IMR-90 (cell line): ENCODE data around the gene UGT2B15. TPM values are rescaled to one million over a fixed set of nuclear protein-coding genes. Genes with fewer than 3 reads are reported as not detected.
"Not testable (repeated sequence)": the region's sequence is repeated elsewhere in the genome, so short reads cannot be mapped to it uniquely, and the experiment has no call there.

Source experiments
- ATAC-seq: fragments of 200-7000 bp; cut with Tn5 transposase; 2 replicates; pipeline ENCODE4 v1.9.1; 2020; ENCODE audit warnings: low read depth, mild to moderate bottlenecking, moderate library complexity
- Bru-seq: library from RNA; stranded (reverse); fragments of 400-500 nt; gene quantifications from one replicate; lab custom pipeline; 2021; lab: Mats Ljungman, UMichigan
- BruChase-seq, 2 experiments: library from RNA; stranded (reverse); fragments of 400-500 nt; gene quantifications; one replicate each; lab custom pipeline; 2021; lab: Mats Ljungman, UMichigan
- BruUV-seq: library from RNA; stranded (reverse); fragments of 400-500 nt; replicated peaks from 2 replicates; lab custom pipeline; 2021; lab: Mats Ljungman, UMichigan
- CTCF ChIA-PET: fragments of 300-600 bp; formaldehyde crosslinking; extraction: SDS; loops from one replicate; lab custom pipeline; 2021; ENCODE audit warnings: antibody characterized with exemption; lab: Yijun Ruan, JAX
- POLR2A ChIA-PET: fragments of 300-600 bp; sonication (Branson Sonifier 250); formaldehyde crosslinking; loops from one replicate; lab custom pipeline; 2022; ENCODE audit warnings: antibody characterized with exemption; ENCODE audit not compliant: unreplicated experiment; lab: Charles Lee
- DNase-seq: peaks from one replicate; pipeline ENCODE4 v3.0.0; 2013
- H2AFZ ChIP-seq: replicated peaks from 2 replicates; pipeline ENCODE3; 2013; ENCODE audit warnings: low read length, mild to moderate bottlenecking; ENCODE audit not compliant: poor library complexity
- H2AK5ac ChIP-seq: 2 replicates; pipeline ENCODE4 v1.6.1; 2013; ENCODE audit warnings: low read depth, low read length, inconsistent platforms
- H2AK9ac ChIP-seq: replicated peaks from 2 replicates; pipeline ENCODE3; 2013; ENCODE audit warnings: mild to moderate bottlenecking, low read depth, low read length, moderate library complexity; ENCODE audit not compliant: poor library complexity
- H2BK120ac ChIP-seq: 2 replicates; pipeline ENCODE4 v1.6.1; 2013; ENCODE audit warnings: low read depth, low read length, inconsistent platforms
- H2BK15ac ChIP-seq: 3 replicates; pipeline ENCODE4 v1.6.1; 2013; ENCODE audit warnings: low read depth, low read length, inconsistent platforms
- H2BK20ac ChIP-seq: 2 replicates; pipeline ENCODE4 v1.6.1; 2013; ENCODE audit warnings: low read depth, mild to moderate bottlenecking, inconsistent platforms, low read length, moderate library complexity
- H2BK5ac ChIP-seq: 2 replicates; pipeline ENCODE4 v1.6.1; 2013; ENCODE audit warnings: mild to moderate bottlenecking, low read depth, low read length, inconsistent platforms; ENCODE audit not compliant: poor library complexity, severe bottlenecking
- H3K14ac ChIP-seq: replicated peaks from 2 replicates; pipeline ENCODE4 v1.6.1; 2013; ENCODE audit warnings: low read depth, low read length, inconsistent platforms
- H3K18ac ChIP-seq: 2 replicates; pipeline ENCODE4 v1.6.1; 2013; ENCODE audit warnings: low read depth, low read length, control low read depth
- H3K23ac ChIP-seq: 2 replicates; pipeline ENCODE4 v1.6.1; 2013; ENCODE audit warnings: low read depth, low read length, inconsistent platforms
- H3K27ac ChIP-seq: 2 replicates; pipeline ENCODE4 v1.5.1; 2013; ENCODE audit warnings: mild to moderate bottlenecking, control low read depth, low read length; ENCODE audit not compliant: insufficient read depth
- H3K27me3 ChIP-seq: 2 replicates; pipeline ENCODE4 v1.6.1; 2013; ENCODE audit warnings: low read length; ENCODE audit not compliant: control insufficient read depth, insufficient read depth
- H3K36me3 ChIP-seq: 2 replicates; pipeline ENCODE4 v1.6.1; 2013; ENCODE audit warnings: low read length, mixed read lengths; ENCODE audit not compliant: control insufficient read depth, insufficient read depth
- H3K4ac ChIP-seq: 2 replicates; pipeline ENCODE4 v1.6.1; 2013; ENCODE audit warnings: low read depth, low read length, inconsistent platforms
- H3K4me1 ChIP-seq: 2 replicates; pipeline ENCODE4 v1.6.1; 2013; ENCODE audit warnings: low read length, mixed read lengths; ENCODE audit not compliant: control insufficient read depth, insufficient read depth
- H3K4me2 ChIP-seq: 2 replicates; pipeline ENCODE4 v1.6.1; 2013; ENCODE audit warnings: low read depth, mild to moderate bottlenecking, control low read depth, low read length, moderate library complexity
- H3K4me3 ChIP-seq: 2 replicates; pipeline ENCODE4 v1.5.1; 2013; ENCODE audit warnings: low read depth, mild to moderate bottlenecking, control low read depth, low read length, moderate library complexity; ENCODE audit not compliant: insufficient read depth
- H3K56ac ChIP-seq: 2 replicates; pipeline ENCODE4 v1.6.1; 2013; ENCODE audit warnings: low read length, inconsistent platforms; ENCODE audit not compliant: insufficient read depth; ENCODE audit errors: extremely low read depth
- H3K79me1 ChIP-seq, 2 experiments: 2 replicates each; pipeline ENCODE4 v1.6.1; 2013; ENCODE audit warnings: low read length in 2 of 2, inconsistent platforms in 1 of 2, low read depth in 1 of 2
- H3K9ac ChIP-seq: 2 replicates; pipeline ENCODE4 v1.6.1; 2013; ENCODE audit warnings: low read depth, low read length, control low read depth
- H3K9me1 ChIP-seq: 2 replicates; pipeline ENCODE4 v1.6.1; 2013; ENCODE audit warnings: low read length, inconsistent platforms; ENCODE audit not compliant: insufficient read depth
- H3K9me3 ChIP-seq: 2 replicates; pipeline ENCODE4 v1.6.1; 2013; ENCODE audit warnings: low read length; ENCODE audit not compliant: control insufficient read depth, insufficient read depth
- H4K20me1 ChIP-seq: 2 replicates; pipeline ENCODE4 v1.6.1; 2013; ENCODE audit warnings: low read length, inconsistent platforms; ENCODE audit not compliant: insufficient read depth
- H4K5ac ChIP-seq: 2 replicates; pipeline ENCODE4 v1.6.1; 2013; ENCODE audit warnings: mild to moderate bottlenecking, low read depth, low read length, control low read depth
- H4K8ac ChIP-seq, 2 experiments: 2 replicates each; pipeline ENCODE4 v1.6.1; 2013; ENCODE audit warnings: low read depth in 2 of 2, low read length in 2 of 2, control low read depth in 1 of 2, inconsistent platforms in 1 of 2
- H4K91ac ChIP-seq: 2 replicates; pipeline ENCODE4 v1.6.1; 2013; ENCODE audit warnings: low read depth, low read length, inconsistent platforms; ENCODE audit not compliant: insufficient read depth
- WGBS, 2 experiments: methylation state at CpG; one replicate each; pipeline versions ENCODE4 v1.1.5 to v1.1.7; 2013; ENCODE audit warnings: missing lambda C conversion rate in 2 of 2; ENCODE audit not compliant: insufficient read length in 1 of 2; ENCODE audit errors: extremely low coverage in 2 of 2; 5-methylcytosine and 5-hydroxymethylcytosine counted together
- dilution Hi-C: fragments of 300-500 bp; cut with HindIII; formaldehyde crosslinking; loops from one replicate; pipeline ENCODE4 v1.14.3; 2018; ENCODE audit warnings: low sequenced_read_pairs; ENCODE audit not compliant: unreplicated experiment
- in situ Hi-C: fragments of 300-500 bp; cut with MboI; formaldehyde crosslinking; loops from 3 replicates; pipeline ENCODE4 v1.14.3; 2019; ENCODE audit warnings: low sequenced_read_pairs, inconsistent platforms, mixed read lengths
- intact Hi-C: fragments of 100-400 bp; cut with micrococcal nuclease; formaldehyde crosslinking; loops from 2 replicates; pipeline ENCODE4 v1.10.0; 2022
- long read RNA-seq: library from polyadenylated mRNA; unstranded; transcript quantifications from one replicate; pipeline ENCODE4 v2.0.0, GENCODE V29; 2021; ENCODE audit not compliant: unreplicated experiment
- polyA plus RNA-seq, 3 experiments: library from polyadenylated mRNA; depleted of rRNA; stranded (reverse); fragments of >200 nt; gene quantifications; 2 replicates each; pipeline ENCODE4 v1.2.3, GENCODE V29; 2012; ENCODE audit warnings: low replicate concordance in 1 of 3
- total RNA-seq: library from RNA; depleted of rRNA; stranded (reverse); fragments of >200 nt; gene quantifications from 2 replicates; pipeline ENCODE4 v1.2.3, GENCODE V29; 2012; rRNA removed

Gene UGT2B15
- total RNA-seq (not detected in 2 replicates), polyA plus RNA-seq (2012; rRNA removed) (not detected in 2 replicates), Bru-seq, nascent RNA (not detected), BruChase-seq, experiment 1, labeled RNA remaining after a 6-hour chase (not detected), BruChase-seq, experiment 2, labeled RNA remaining after a 2-hour chase (not detected)
- polyA plus RNA-seq (2012; cell fraction: cytosol; rRNA removed): not detected in 2 replicates
- polyA plus RNA-seq (2012; cell fraction: nucleus; rRNA removed; ENCODE audit: low replicate concordance): not detected in 2 replicates
- long read RNA-seq: 0 reads

DNA sequence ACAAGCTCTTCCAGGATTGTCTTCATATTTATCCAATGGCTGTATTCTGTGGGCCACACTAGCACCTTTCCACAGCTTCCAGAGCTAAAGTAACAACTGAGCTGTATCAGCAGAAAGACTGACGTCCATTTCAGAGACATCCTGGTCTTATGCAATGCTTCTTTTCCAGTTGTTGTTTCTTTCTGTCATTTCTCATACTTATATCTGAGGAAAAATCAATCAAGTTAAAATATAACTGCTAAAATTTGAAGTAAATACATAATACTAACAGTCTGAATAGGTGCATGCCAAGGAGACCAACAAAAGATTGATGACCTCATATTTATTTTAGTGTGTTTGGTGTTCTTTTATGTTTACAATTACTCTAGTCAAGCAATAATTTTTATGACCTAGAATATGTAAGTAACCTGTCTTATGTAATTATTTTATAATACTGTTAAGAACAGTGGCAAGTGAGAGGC is at the start of gene UGT2B15:
TSS of gene UGT2B15 (minus strand) at position 174 of the 461 bp plus-strand sequence. CDS start at position 140, 34 bp downstream.
- CTCF ChIA-PET, H3K27me3 ChIP-seq, H3K4me2 ChIP-seq, H3K79me1 ChIP-seq, H2BK120ac ChIP-seq, H3K56ac ChIP-seq, H3K23ac ChIP-seq, H3K4ac ChIP-seq, POLR2A ChIA-PET, H3K9ac ChIP-seq, H3K14ac ChIP-seq, H3K18ac ChIP-seq, H3K36me3 ChIP-seq, BruUV-seq, H4K8ac ChIP-seq, H2AK9ac ChIP-seq, H3K9me3 ChIP-seq, H4K91ac ChIP-seq, H2AFZ ChIP-seq, H3K27ac ChIP-seq, ATAC-seq, H4K5ac ChIP-seq, H2BK20ac ChIP-seq, H3K9me1 ChIP-seq, H2AK5ac ChIP-seq, DNase-seq, H2BK15ac ChIP-seq, H2BK5ac ChIP-seq, H3K4me1 ChIP-seq, in situ Hi-C loops, intact Hi-C loops, H3K4me3 ChIP-seq, H4K20me1 ChIP-seq, dilution Hi-C loops: not testable (repeated sequence)
- no CpG with 5 or more reads among the region's 1 CpG for WGBS, 2 experiments
